HG03108 (cell line): Measurements from ENCODE around the gene GPALPP1.
A peak's percentile ranks its signal among the peaks of the same experiment; 100 is the strongest.
"Not testable (repeated sequence)": the region's sequence is repeated elsewhere in the genome, so short reads cannot be mapped to it uniquely, and the experiment has no call there.

Experiments
- ATAC-seq: cut with Tn5 transposase; IDR thresholded peaks from one replicate; pipeline ENCODE4 v1.9.1; 2021; ENCODE audit warnings: moderate library complexity; ENCODE audit not compliant: unreplicated experiment

The GPALPP1 gene

GRCh38 chr13:45004096-45004495 is 14.8 kb downstream of the GPALPP1 start:
- ATAC-seq = no peak

- no peak for ATAC-seq
These were observed 17.9 kb downstream of the GPALPP1 start for GRCh38 chr13:45007225-45007624.

GRCh38 chr13:45007823-45008222 is 18.5 kb downstream of the GPALPP1 start:
- no peak for ATAC-seq

GRCh38 chr13:45011198-45011597 is 21.9 kb downstream of the GPALPP1 start:
- no peak for ATAC-seq

GRCh38 chr13:45015300-45015699 is 26.0 kb downstream of the GPALPP1 start:
- no peak for ATAC-seq

GRCh38 chr13:45016792-45017425 is 27.6 kb downstream of the GPALPP1 start:
- no peak for ATAC-seq

- not testable (repeated sequence) for ATAC-seq
These were observed 30.6 kb downstream of the GPALPP1 start for GRCh38 chr13:45019981-45020380.

GRCh38 chr13:45021250-45021649 is 31.9 kb downstream of the GPALPP1 start:
- no peak for ATAC-seq

- no peak for ATAC-seq
These were observed 35.5 kb downstream of the GPALPP1 start for GRCh38 chr13:45024847-45025246.

GRCh38 chr13:45034342-45034741 is 45.0 kb downstream of the GPALPP1 start:
- ATAC-seq = no peak

- no peak for ATAC-seq
These were observed 46.9 kb downstream of the GPALPP1 start for GRCh38 chr13:45036206-45036605.

GRCh38 chr13:45040173-45040572 is 50.8 kb downstream of the GPALPP1 start:
- no peak for ATAC-seq

- no peak for ATAC-seq
These were observed 51.3 kb downstream of the GPALPP1 start for GRCh38 chr13:45040622-45041021.

GRCh38 chr13:45042539-45042938 is 53.2 kb downstream of the GPALPP1 start:
- no peak for ATAC-seq

GRCh38 chr13:45046445-45046844 is 57.1 kb downstream of the GPALPP1 start:
- ATAC-seq = no peak

- ATAC-seq = no peak
These were observed 58.3 kb downstream of the GPALPP1 start for GRCh38 chr13:45047394-45048310.

- ATAC-seq = peak; percentile 37
These were observed 59.6 kb downstream of the GPALPP1 start for GRCh38 chr13:45048890-45049407.

- ATAC-seq = no peak
These were observed 60.1 kb downstream of the GPALPP1 start for GRCh38 chr13:45049478-45049877.

GRCh38 chr13:45051315-45051714 is 62.0 kb downstream of the GPALPP1 start:
- ATAC-seq = no peak

GRCh38 chr13:45055198-45055901 is 66.0 kb downstream of the GPALPP1 start:
- peak; percentile 65 for ATAC-seq

- ATAC-seq = no peak
These were observed 66.7 kb downstream of the GPALPP1 start for GRCh38 chr13:45055902-45056648.
